H9 (cell line): ENCODE data around the gene CACNA1G. TPM values are rescaled to one million over a fixed set of nuclear protein-coding genes. Genes with fewer than 3 reads are reported as not detected.
A peak's percentile ranks its signal among the peaks of the same experiment; 100 is the strongest.

ENCODE experiments used
- DNase-seq: peaks from one replicate; pipeline ENCODE4 v3.0.0-alpha.2; 2017
- H2AFZ ChIP-seq: one replicate; pipeline ENCODE4 v1.6.1; 2013; ENCODE audit warnings: mild to moderate bottlenecking, low read length, control low read depth, moderate library complexity
- H2AK5ac ChIP-seq: 2 replicates; pipeline ENCODE4 v1.6.1; 2013; ENCODE audit warnings: low read length, control low read depth, mixed read lengths; ENCODE audit not compliant: insufficient read length
- H2BK120ac ChIP-seq: one replicate; pipeline ENCODE4 v1.6.1; 2013; ENCODE audit warnings: low read depth, mild to moderate bottlenecking, low read length, control low read depth, inconsistent platforms; ENCODE audit not compliant: poor library complexity, severe bottlenecking
- H2BK12ac ChIP-seq: 2 replicates; pipeline ENCODE4 v1.6.1; 2013; ENCODE audit warnings: low read length, control low read depth, mixed read lengths, low read depth; ENCODE audit not compliant: insufficient read length
- H2BK15ac ChIP-seq: 2 replicates; pipeline ENCODE4 v1.6.1; 2013; ENCODE audit warnings: low read depth, low read length, control low read depth
- H2BK20ac ChIP-seq: one replicate; pipeline ENCODE4 v1.6.1; 2013; ENCODE audit warnings: low read depth, mild to moderate bottlenecking, low read length, control low read depth, inconsistent platforms; ENCODE audit not compliant: poor library complexity, severe bottlenecking
- H2BK5ac ChIP-seq: 2 replicates; pipeline ENCODE4 v1.6.1; 2013; ENCODE audit warnings: low read length, control low read depth, mixed read lengths; ENCODE audit not compliant: insufficient read length
- H3K14ac ChIP-seq: 2 replicates; pipeline ENCODE4 v1.6.1; 2013; ENCODE audit warnings: low read length, control low read depth; ENCODE audit not compliant: insufficient read depth
- H3K18ac ChIP-seq: 2 replicates; pipeline ENCODE4 v1.6.1; 2013; ENCODE audit warnings: low read depth, mild to moderate bottlenecking, mixed read lengths, low read length, control low read depth; ENCODE audit not compliant: insufficient read length
- H3K23ac ChIP-seq: 2 replicates; pipeline ENCODE4 v1.6.1; 2013; ENCODE audit warnings: low read length, control low read depth, mixed read lengths, low read depth; ENCODE audit not compliant: insufficient read length
- H3K23me2 ChIP-seq: 2 replicates; pipeline ENCODE4 v1.6.1; 2013; ENCODE audit warnings: low read depth, mild to moderate bottlenecking, mixed read lengths, low read length, control low read depth; ENCODE audit not compliant: insufficient read length, poor library complexity, severe bottlenecking
- H3K27ac ChIP-seq: 2 replicates; pipeline ENCODE4 v1.5.1; 2013; ENCODE audit warnings: low read length, control low read depth, mixed read lengths, low read depth; ENCODE audit not compliant: insufficient read length
- H3K27me3 ChIP-seq: 2 replicates; pipeline ENCODE4 v1.6.1; 2013; ENCODE audit warnings: low read length, control low read depth, inconsistent platforms; ENCODE audit not compliant: insufficient read depth
- H3K4ac ChIP-seq: 2 replicates; pipeline ENCODE4 v1.6.1; 2013; ENCODE audit warnings: low read depth, mild to moderate bottlenecking, control low read depth, inconsistent platforms, low read length, moderate library complexity
- H3K4me1 ChIP-seq: 2 replicates; pipeline ENCODE4 v1.6.1; 2013; ENCODE audit warnings: low read length, control low read depth, inconsistent platforms; ENCODE audit not compliant: insufficient read depth
- H3K4me2 ChIP-seq: 2 replicates; pipeline ENCODE4 v1.6.1; 2013; ENCODE audit warnings: low read length, control low read depth, mixed read lengths; ENCODE audit not compliant: insufficient read length, insufficient read depth
- H3K56ac ChIP-seq: 2 replicates; pipeline ENCODE4 v1.6.1; 2013; ENCODE audit warnings: low read depth, mild to moderate bottlenecking, mixed read lengths, low read length, control low read depth; ENCODE audit not compliant: insufficient read length
- H3K79me1 ChIP-seq: 2 replicates; pipeline ENCODE4 v1.6.1; 2013; ENCODE audit warnings: low read depth, mild to moderate bottlenecking, moderate library complexity, low read length, control low read depth, inconsistent platforms; ENCODE audit not compliant: insufficient read depth, poor library complexity, severe bottlenecking
- H3K79me2 ChIP-seq: 2 replicates; pipeline ENCODE4 v1.6.1; 2013; ENCODE audit warnings: low read length, control low read depth, inconsistent platforms; ENCODE audit not compliant: insufficient read depth
- H3K9ac ChIP-seq: 2 replicates; pipeline ENCODE4 v1.6.1; 2013; ENCODE audit warnings: low read length, control low read depth, mixed read lengths; ENCODE audit not compliant: insufficient read length; ENCODE audit errors: extremely low read depth
- H3K9me3 ChIP-seq: one replicate; pipeline ENCODE4 v1.6.1; 2013; ENCODE audit warnings: low read depth, low read length, inconsistent platforms; ENCODE audit not compliant: control insufficient read depth
- H3T11ph ChIP-seq: one replicate; pipeline ENCODE4 v1.6.1; 2013; ENCODE audit warnings: mild to moderate bottlenecking, low read length, control low read depth, inconsistent platforms
- H4K20me1 ChIP-seq: one replicate; pipeline ENCODE4 v1.6.1; 2013; ENCODE audit not compliant: control insufficient read depth, insufficient read length, insufficient read depth
- H4K5ac ChIP-seq: 2 replicates; pipeline ENCODE4 v1.6.1; 2013; ENCODE audit warnings: low read depth, mild to moderate bottlenecking, mixed read lengths, low read length, control low read depth; ENCODE audit not compliant: insufficient read length
- H4K8ac ChIP-seq: replicated peaks from 2 replicates; pipeline ENCODE4 v1.6.1; 2013; ENCODE audit warnings: low read length, control low read depth, mixed read lengths, low read depth; ENCODE audit not compliant: insufficient read length
- H4K91ac ChIP-seq: 2 replicates; pipeline ENCODE4 v1.6.1; 2013; ENCODE audit warnings: low read depth, mild to moderate bottlenecking, moderate library complexity, mixed read lengths, low read length, control low read depth; ENCODE audit not compliant: insufficient read length
- H3K27ac Mint-ChIP-seq, 3 experiments: 2 replicates in 2 of 3; 3 replicates in 1 of 3; pipeline ENCODE4 v1.8.0; 2020 to 2021; ENCODE audit warnings: mixed read lengths in 3 of 3, mild to moderate bottlenecking in 1 of 3, moderate library complexity in 1 of 3
- H3K27me3 Mint-ChIP-seq: 2 replicates; pipeline ENCODE4 v1.8.0; 2021; ENCODE audit warnings: low read depth, mild to moderate bottlenecking, moderate library complexity, mixed read lengths
- H3K36me3 Mint-ChIP-seq, 3 experiments: 2 replicates in 2 of 3; 3 replicates in 1 of 3; pipeline ENCODE4 v1.8.0; 2020 to 2021; ENCODE audit warnings: low read depth in 3 of 3, mixed read lengths in 3 of 3; ENCODE audit not compliant: insufficient read depth in 1 of 3
- H3K4me1 Mint-ChIP-seq, 2 experiments: 2 replicates each; pipeline ENCODE4 v1.8.0; 2020; ENCODE audit warnings: mixed read lengths in 2 of 2
- H3K4me3 Mint-ChIP-seq, 2 experiments: 2 replicates in 1 of 2; 3 replicates in 1 of 2; pipeline ENCODE4 v1.8.0; 2020 to 2021; ENCODE audit warnings: mild to moderate bottlenecking in 2 of 2, mixed read lengths in 2 of 2, moderate library complexity in 1 of 2
- H3K9me3 Mint-ChIP-seq, 2 experiments: 2 replicates in 1 of 2; 3 replicates in 1 of 2; pipeline ENCODE4 v1.8.0; 2020; ENCODE audit warnings: mild to moderate bottlenecking in 2 of 2, mixed read lengths in 2 of 2, moderate library complexity in 1 of 2
- WGBS: extraction: QIAGEN DNeasy Blood & Tissue Kit; methylation state at CpG from one replicate; pipeline ENCODE4 v1.1.7; 2013; ENCODE audit warnings: missing lambda C conversion rate, low lambda C conversion rate, mixed read lengths; ENCODE audit not compliant: insufficient read length; ENCODE audit errors: extremely low coverage; 5-methylcytosine and 5-hydroxymethylcytosine counted together
- total RNA-seq: library from RNA; stranded (reverse); gene quantifications from 2 replicates; pipeline ENCODE4 v1.2.1, GENCODE V29; 2021
- TF ChIP-seq, protein P1 (sequence below): fragments of 200-600 bp; sonication (generic); conservative IDR thresholded peaks from 3 replicates; pipeline ENCODE4 v1.8.0; 2021; ENCODE audit warnings: antibody characterized with exemption, mild to moderate bottlenecking

CACNA1G gene
- total RNA-seq, 1 experiment from 2014 or later, result 1.5 TPM

DNA sequence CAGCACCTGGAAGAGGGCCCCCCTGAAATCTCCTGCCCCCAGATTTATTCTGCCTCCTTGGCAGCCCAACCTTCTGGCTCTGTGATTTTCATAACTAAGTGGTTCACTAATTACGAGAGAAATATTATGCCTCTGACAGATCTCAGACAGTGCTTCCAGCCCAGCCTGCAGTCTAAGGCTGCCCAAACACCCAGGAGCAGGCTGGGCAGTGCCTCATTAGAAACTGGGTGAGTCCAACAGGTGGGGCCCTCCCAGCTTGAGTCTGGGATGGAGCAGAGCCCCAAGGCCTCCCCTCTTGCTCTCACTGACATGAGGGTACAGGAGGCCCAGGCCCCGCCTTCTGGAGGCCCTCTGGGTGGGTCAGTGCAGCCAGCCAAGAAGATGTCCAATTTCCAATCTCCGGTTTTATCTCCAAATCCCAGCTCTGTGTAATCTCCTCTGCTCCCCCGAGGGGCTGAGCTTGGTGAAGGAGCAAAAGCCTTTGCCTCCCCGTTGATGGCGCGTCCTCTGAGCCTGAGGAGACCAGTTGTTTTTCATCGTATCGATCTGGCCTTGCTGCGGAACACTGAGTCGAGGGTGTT lies 54.0 kb downstream of the CACNA1G start:
- no peaks in the 10 kb centered on the region; a peak in 1 of 7 replicates for H3K36me3 Mint-ChIP-seq
- H3K56ac ChIP-seq, result no peak overlapping the region
- no peak overlapping the region for H4K8ac ChIP-seq
- H3K9ac ChIP-seq, result no peak overlapping the region
- H2BK20ac ChIP-seq, result no peak overlapping the region
- H3K4ac ChIP-seq, result no peak overlapping the region
- H3K4me3 Mint-ChIP-seq, result no peak overlapping the region
- no peak overlapping the region for H2AFZ ChIP-seq
- no peaks in the 10 kb centered on the region for H3K79me1 ChIP-seq
- H3K14ac ChIP-seq, result no peak overlapping the region; the same call in 1 of the 2 replicates
- no peak overlapping the region for H2BK5ac ChIP-seq
- WGBS, result no CpG with 5 or more reads among the region's 11 CpGs
- no peak overlapping the region for H3K27ac ChIP-seq
- no peaks in the 10 kb centered on the region for H3K23me2 ChIP-seq
- H3K18ac ChIP-seq, result no peak overlapping the region
- H4K5ac ChIP-seq, result no peak overlapping the region
- H4K91ac ChIP-seq, result no peak overlapping the region
- H3K27me3 ChIP-seq, result no peaks in the 10 kb centered on the region
- H2BK120ac ChIP-seq, result no peak overlapping the region
- no peaks in the 10 kb centered on the region for H4K20me1 ChIP-seq
- H3K27me3 Mint-ChIP-seq, result peaks cover 4% of the 10 kb centered on the region
- peaks cover 0 to 24% of the 10 kb centered on the region in 2 experiments; a peak in 2 of 4 replicates for H3K4me1 Mint-ChIP-seq
- no peak overlapping the region for H2BK15ac ChIP-seq
- H3K9me3 ChIP-seq, result no peaks in the 10 kb centered on the region
- H3K4me1 ChIP-seq, result no peaks in the 10 kb centered on the region
- DNase-seq, result no peak
- H2BK12ac ChIP-seq, result no peak overlapping the region
- no peak overlapping the region for H3K4me2 ChIP-seq
- H3K23ac ChIP-seq, result no peak overlapping the region
- H3K27ac Mint-ChIP-seq, result peak overlapping the region in 1 of 3 experiments; percentile 75; a peak in 1 of 7 replicates
- no peak overlapping the region for H3T11ph ChIP-seq
- H2AK5ac ChIP-seq, result no peak overlapping the region
- H3K79me2 ChIP-seq, result no peaks in the 10 kb centered on the region
- H3K9me3 Mint-ChIP-seq, result no peaks in the 10 kb centered on the region
- TF ChIP-seq, protein P1, sequence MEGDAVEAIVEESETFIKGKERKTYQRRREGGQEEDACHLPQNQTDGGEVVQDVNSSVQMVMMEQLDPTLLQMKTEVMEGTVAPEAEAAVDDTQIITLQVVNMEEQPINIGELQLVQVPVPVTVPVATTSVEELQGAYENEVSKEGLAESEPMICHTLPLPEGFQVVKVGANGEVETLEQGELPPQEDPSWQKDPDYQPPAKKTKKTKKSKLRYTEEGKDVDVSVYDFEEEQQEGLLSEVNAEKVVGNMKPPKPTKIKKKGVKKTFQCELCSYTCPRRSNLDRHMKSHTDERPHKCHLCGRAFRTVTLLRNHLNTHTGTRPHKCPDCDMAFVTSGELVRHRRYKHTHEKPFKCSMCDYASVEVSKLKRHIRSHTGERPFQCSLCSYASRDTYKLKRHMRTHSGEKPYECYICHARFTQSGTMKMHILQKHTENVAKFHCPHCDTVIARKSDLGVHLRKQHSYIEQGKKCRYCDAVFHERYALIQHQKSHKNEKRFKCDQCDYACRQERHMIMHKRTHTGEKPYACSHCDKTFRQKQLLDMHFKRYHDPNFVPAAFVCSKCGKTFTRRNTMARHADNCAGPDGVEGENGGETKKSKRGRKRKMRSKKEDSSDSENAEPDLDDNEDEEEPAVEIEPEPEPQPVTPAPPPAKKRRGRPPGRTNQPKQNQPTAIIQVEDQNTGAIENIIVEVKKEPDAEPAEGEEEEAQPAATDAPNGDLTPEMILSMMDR, result no peak
